Measurements from ENCODE around the gene XAB2.
"Not testable (repeated sequence)": the region's sequence is repeated elsewhere in the genome, so short reads cannot be mapped to it uniquely, and the experiment has no call there.

XAB2 gene

GRCh38 chr19:7648265-7649014, 19.1 kb upstream of the XAB2 start:
- DNase-seq: no peak

GRCh38 chr19:7647156-7647555, 17.8 kb upstream of the XAB2 start:
- no peak for DNase-seq

GRCh38 chr19:7646426-7646700, 17.0 kb upstream of the XAB2 start:
- no peak for DNase-seq

GRCh38 chr19:7645656-7646425, 16.5 kb upstream of the XAB2 start:
- no peak for DNase-seq

GRCh38 chr19:7645163-7645562, 15.8 kb upstream of the XAB2 start:
- no peak for DNase-seq

GRCh38 chr19:7644550-7644877, 15.2 kb upstream of the XAB2 start:
- no peak for DNase-seq

GRCh38 chr19:7643629-7644549, 14.5 kb upstream of the XAB2 start:
- not testable (repeated sequence) for DNase-seq

GRCh38 chr19:7643031-7643415, 13.7 kb upstream of the XAB2 start:
- no peak for DNase-seq

GRCh38 chr19:7642295-7643030, 13.1 kb upstream of the XAB2 start:
- DNase-seq: no peak

- DNase-seq: no peak
Observed at GRCh38 chr19:7641290-7642276, 12.2 kb upstream of the XAB2 start.

GRCh38 chr19:7640803-7641202, 11.5 kb upstream of the XAB2 start:
- no peak for DNase-seq

- DNase-seq: no peak
Observed at GRCh38 chr19:7639863-7640348, 10.6 kb upstream of the XAB2 start.

- DNase-seq: no peak
Observed at GRCh38 chr19:7638802-7639465, 9.6 kb upstream of the XAB2 start.

- no peak for DNase-seq
Observed at GRCh38 chr19:7637374-7638256, 8.3 kb upstream of the XAB2 start.

- peak; percentile 89 for DNase-seq
Observed at GRCh38 chr19:7636691-7637373, 7.5 kb upstream of the XAB2 start, which contains the start of gene STXBP2. STXBP2 (plus strand) TSS chr19:7637110; CDS start chr19:7637150, 40 bp downstream.

- DNase-seq: no peak
Observed at GRCh38 chr19:7636317-7636690, 7.0 kb upstream of the XAB2 start.

GRCh38 chr19:7635670-7636069, 6.3 kb upstream of the XAB2 start:
- no peak for DNase-seq

GRCh38 chr19:7633698-7634097, 4.4 kb upstream of the XAB2 start, which contains the start of gene PCP2:
PCP2 (minus strand) TSS chr19:7633719; CDS start chr19:7633457, 262 bp downstream.
- no peak for DNase-seq
